K562 (cell line): ENCODE measurements around the gene PARD6B. TPM values are rescaled to one million over a fixed set of nuclear protein-coding genes. Genes with fewer than 3 reads are reported as not detected.

Source experiments
- ATAC-seq: fragments of 200-7000 bp; cut with Tn5 transposase; 3 replicates; pipeline ENCODE4 v1.9.1; 2020; ENCODE audit warnings: moderate library complexity
- BruUV-seq: library from RNA; stranded (reverse); fragments of 400-500 nt; replicated peaks from 2 replicates; lab custom pipeline; 2021; lab: Mats Ljungman, UMichigan
- CTCF ChIA-PET: fragments of 300-600 bp; formaldehyde crosslinking; extraction: SDS; loops from one replicate; lab custom pipeline; 2021; ENCODE audit warnings: low intra/inter-chr PET ratio; lab: Yijun Ruan, JAX
- POLR2A ChIA-PET: fragments of 300-600, 350-650 bp; sonication (Branson Sonifier 250); formaldehyde crosslinking; extraction: SDS; loops from one replicate; lab custom pipeline; 2021; ENCODE audit warnings: antibody characterized with exemption, inconsistent platforms; lab: Yijun Ruan, JAX
- DNase-seq, 4 experiments: peaks; one replicate each; pipeline versions ENCODE4 v3.0.0 to v3.0.0-alpha.2; 2011 to 2018; ENCODE audit warnings: low spot score in 3 of 4, mixed read lengths in 3 of 4; ENCODE audit errors: extremely low read depth in 1 of 4
- FAIRE-seq: peaks from 2 replicates; lab custom pipeline; 2011; peaks lifted over from hg19 to GRCh38; lab: Jason Lieb, UNC
- H2AFZ ChIP-seq: 2 replicates; pipeline ENCODE4 v1.6.0; 2011; ENCODE audit warnings: low read depth, low read length, control low read depth, inconsistent platforms
- H3K27ac ChIP-seq: fragments of 200-600 bp; 3 replicates; pipeline ENCODE4 v1.8.0; 2011; ENCODE audit warnings: low read depth, mild to moderate bottlenecking, control low read depth, inconsistent platforms, low read length, moderate library complexity, mixed read lengths; ENCODE audit errors: extremely low read depth
- H3K27me3 ChIP-seq, 2 experiments: fragments of 300-600 bp in 1 of 2; 2 replicates in 1 of 2; 3 replicates in 1 of 2; pipeline versions ENCODE4 v1.6.0 to v1.8.0; 2011; ENCODE audit warnings: inconsistent platforms in 2 of 2, low read length in 2 of 2, mild to moderate bottlenecking in 1 of 2, mixed read lengths in 1 of 2, moderate library complexity in 1 of 2; ENCODE audit not compliant: control insufficient read depth in 2 of 2, insufficient read depth in 2 of 2
- H3K36me3 ChIP-seq: fragments of 300-600 bp; 3 replicates; pipeline ENCODE4 v1.8.0; 2011; ENCODE audit warnings: mild to moderate bottlenecking, low read length, inconsistent platforms; ENCODE audit not compliant: control insufficient read depth, insufficient read depth
- H3K4me1 ChIP-seq, 2 experiments: fragments of 200-600 bp in 1 of 2; replicated peaks in 1 of 2; 2 replicates in 1 of 2; 3 replicates in 1 of 2; pipeline versions ENCODE4 v1.5.1 to v1.8.0; 2011; ENCODE audit warnings: inconsistent platforms in 2 of 2, low read length in 2 of 2, mild to moderate bottlenecking in 1 of 2, mixed read lengths in 1 of 2, moderate library complexity in 1 of 2; ENCODE audit not compliant: control insufficient read depth in 2 of 2, insufficient read depth in 2 of 2
- H3K4me2 ChIP-seq: 2 replicates; pipeline ENCODE4 v1.6.1; 2011; ENCODE audit warnings: low read length, control low read depth, inconsistent platforms, mixed read lengths; ENCODE audit not compliant: insufficient read depth
- H3K4me3 ChIP-seq: fragments of 200-600 bp; sonication (generic), shearing (Covaris generic); 2 replicates; pipeline ENCODE4 v1.5.1; 2016; ENCODE audit warnings: control low read depth, inconsistent platforms
- H3K79me2 ChIP-seq: fragments of 200-600 bp; 3 replicates; pipeline ENCODE4 v1.8.0; 2011; ENCODE audit warnings: low read length, inconsistent platforms; ENCODE audit not compliant: control insufficient read depth, insufficient read depth
- H3K9ac ChIP-seq, 2 experiments: 2 replicates each; pipeline versions ENCODE4 v1.6.0 to v1.6.1; 2011; ENCODE audit warnings: low read depth in 2 of 2, low read length in 2 of 2, control low read depth in 1 of 2, inconsistent platforms in 1 of 2, mild to moderate bottlenecking in 1 of 2, mixed read lengths in 1 of 2; ENCODE audit not compliant: insufficient read depth in 1 of 2
- H3K9me1 ChIP-seq: one replicate; pipeline ENCODE4 v1.6.0; 2011; ENCODE audit warnings: inconsistent platforms, mild to moderate bottlenecking, low read length, moderate library complexity; ENCODE audit not compliant: control insufficient read depth, insufficient read depth
- H3K9me3 ChIP-seq: replicated peaks from 2 replicates; pipeline ENCODE4 v1.5.1; 2011; ENCODE audit warnings: low read depth, low read length, inconsistent platforms; ENCODE audit not compliant: control insufficient read depth, insufficient read depth
- H4K20me1 ChIP-seq: replicated peaks from 2 replicates; pipeline ENCODE4 v1.6.1; 2011; ENCODE audit warnings: low read length, inconsistent platforms, mixed read lengths; ENCODE audit not compliant: control insufficient read depth, insufficient read depth
- BCLAF1 ChIP-seq, 2 experiments: fragments of 450-650 bp in 1 of 2; IDR thresholded peaks; 2 replicates each; pipeline ENCODE4 v1.6.1; 2011 to 2017; ENCODE audit warnings: low read depth in 2 of 2, antibody characterized with exemption in 1 of 2, borderline replicate concordance in 1 of 2, low read length in 1 of 2, mild to moderate bottlenecking in 1 of 2, mixed read lengths in 1 of 2; ENCODE audit not compliant: control insufficient read depth in 1 of 2
- CBX3 ChIP-seq, 2 experiments: IDR thresholded peaks; 1 replicate in 1 of 2; 2 replicates in 1 of 2; pipeline ENCODE4 v1.6.1; 2012; ENCODE audit warnings: inconsistent platforms in 2 of 2, low read length in 2 of 2, borderline replicate concordance in 1 of 2, control low read depth in 1 of 2
- CHD2 ChIP-seq: IDR thresholded peaks from 2 replicates; pipeline ENCODE4 v1.6.1; 2011; ENCODE audit warnings: low read depth, low read length
- HMBOX1 ChIP-seq: sonication (generic); IDR thresholded peaks from 2 replicates; pipeline ENCODE4 v1.6.1; 2016
- RBBP5 ChIP-seq: fragments of 200-600 bp; sonication (generic); IDR thresholded peaks from 2 replicates; pipeline ENCODE4 v1.6.1; 2012; ENCODE audit warnings: borderline replicate concordance, mild to moderate bottlenecking, low read length, control low read depth, inconsistent platforms; ENCODE audit not compliant: insufficient read depth, poor library complexity, severe bottlenecking
- RBM22 ChIP-seq: fragments of 200-400 bp; formaldehyde crosslinking; IDR thresholded peaks from 2 replicates; pipeline ENCODE4 v1.6.1; 2018; ENCODE audit warnings: low read length, low read depth; ENCODE audit not compliant: poor library complexity, severe bottlenecking
- SAP30 ChIP-seq: fragments of 200-600 bp; sonication (generic); IDR thresholded peaks from 2 replicates; pipeline ENCODE4 v1.6.1; 2012; ENCODE audit warnings: borderline replicate concordance, low read depth, mild to moderate bottlenecking, moderate library complexity, low read length, control low read depth, inconsistent platforms; ENCODE audit not compliant: insufficient read depth, poor library complexity, severe bottlenecking
- SIN3A ChIP-seq, 2 experiments: fragments of 150-350 bp in 1 of 2; IDR thresholded peaks; 2 replicates each; pipeline ENCODE4 v1.6.1; 2011 to 2016; ENCODE audit warnings: borderline replicate concordance in 2 of 2, low read depth in 2 of 2, low read length in 2 of 2, mild to moderate bottlenecking in 2 of 2, moderate library complexity in 2 of 2; ENCODE audit not compliant: control insufficient read depth in 1 of 2
- TAF1 ChIP-seq: IDR thresholded peaks from 2 replicates; pipeline ENCODE4 v1.6.1; 2011; ENCODE audit warnings: mild to moderate bottlenecking, low read length, moderate library complexity; ENCODE audit not compliant: insufficient read depth, control insufficient read depth, severe bottlenecking; ENCODE audit errors: extremely low read depth
- whole genome bisulfite sequencing: fragments of 100-300 bp; shearing (Covaris generic); methylation state at CpG from one replicate; pipeline ENCODE4 v1.1.6; 2016; ENCODE audit warnings: low coverage, mixed read lengths; ENCODE audit not compliant: insufficient coverage; ENCODE audit errors: missing lambda C conversion rate; 5-methylcytosine and 5-hydroxymethylcytosine counted together
- in situ Hi-C: fragments of 300-500 bp; cut with MboI; formaldehyde crosslinking; loops from 4 replicates; pipeline ENCODE4 v1.15.0; 2018; ENCODE audit warnings: inconsistent platforms, mixed read lengths
- intact Hi-C: fragments of 100-400 bp; cut with micrococcal nuclease; formaldehyde crosslinking; loops from 2 replicates; pipeline ENCODE4 v1.14.2; 2022
- polyA plus RNA-seq, 8 experiments: library from polyadenylated mRNA; depleted of rRNA in 4 of 8; stranded (reverse) in 5 of 8; unstranded in 3 of 8; fragments of >200 nt; fragmentation: Nextera tagmentation in 2 of 8; fragmentation: Illumina TruSeq in 1 of 8; extraction: Ambion mirVana in 2 of 8; extraction: Trizol in 1 of 8; gene quantifications; 2 replicates each; pipeline versions ENCODE4 v1.2.1 to v1.2.3, GENCODE V29; 2011 to 2014; ENCODE audit warnings: inconsistent platforms in 1 of 8, missing spikeins in 1 of 8
- total RNA-seq, 7 experiments: library from RNA; depleted of rRNA in 6 of 7; stranded (reverse); fragments of >200 nt in 6 of 7; fragmentation: Illumina TruSeq in 2 of 7; extraction: Trizol in 2 of 7; gene quantifications; 2 replicates each; pipeline versions ENCODE4 v1.2.1 to v1.2.3, GENCODE V29; 2011 to 2021; ENCODE audit warnings: low replicate concordance in 1 of 7

Gene PARD6B
- total and polyA plus RNA-seq, 9 of the 15 experiments (the other 6 are each of a cell fraction or from before 2014, with no cell fraction given), result 1.7 to 12.3 (median 5.5) TPM

- FAIRE-seq, result peak; percentile 26
- no TSS peak for BruUV-seq
- peaks cover 57% of the 10 kb centered on the region for H3K79me2 ChIP-seq
- peak in 1 of 2 experiments; percentile 67; a peak in 1 of 4 replicates for TF ChIP-seq SIN3A (IDR thresholded peaks at IDR 0.05; ENCODE audit: borderline replicate concordance in 2 of 2, control insufficient read depth in 1 of 2, low read depth in 2 of 2, low read length in 2 of 2)
- no peak for TF ChIP-seq CBX3 (IDR thresholded peaks at IDR 0.05; ENCODE audit: borderline replicate concordance in 1 of 2, low read length in 2 of 2)
- TF ChIP-seq BCLAF1 (IDR thresholded peaks at IDR 0.05; ENCODE audit: borderline replicate concordance in 1 of 2, control insufficient read depth in 1 of 2, low read depth in 2 of 2, low read length in 1 of 2), result peak in 1 of 2 experiments; percentile 21; a peak in 1 of 4 replicates
- 0 out of 2 replicates have a peak, but pooled peaks have one; percentile 32 for TF ChIP-seq HMBOX1
- TF ChIP-seq SAP30, result no peak
- peak; percentile 20 for TF ChIP-seq TAF1
- peak; percentile 62; the same call in 1 of the 2 replicates for TF ChIP-seq CHD2
- no peak for TF ChIP-seq RBM22
- peak; percentile 59 for TF ChIP-seq RBBP5
Observed at GRCh38 chr20:50731930-50732690, 730 bp downstream of the PARD6B start.

More at GRCh38 chr20:50731930-50732690, 730 bp downstream of the PARD6B start:
- Histone ChIP-seq H3K9ac (peak overlapping the region; percentile 79 to 94), H3K27me3 (no peaks in the 10 kb centered on the region), H2AFZ (peak overlapping the region; percentile 15), H3K4me1 (peaks cover 41 to 51% of the 10 kb centered on the region in 2 experiments), H3K36me3 (peaks cover 15% of the 10 kb centered on the region), H3K9me1 (no peaks in the 10 kb centered on the region), H3K4me3 (peak overlapping the region; percentile 89), H3K9me3 (no peaks in the 10 kb centered on the region), H3K4me2 (peak overlapping the region; percentile 94), H4K20me1 (no peaks in the 10 kb centered on the region), H3K27ac (peak overlapping the region; percentile 83)
- in situ Hi-C loops (loop anchor here (10.0 kb wide), 1 partner anchor 247 kb away; no protein-coding TSS in a partner anchor), intact Hi-C loops (loop anchor here (5.0 kb wide), 1 partner anchor 40 kb away; the partner anchor contains the start of gene RIPOR3)
- DNase-seq, result peak in 2 of 4 experiments; percentile 45
- 1% methylated on average over 20 of the region's 29 CpGs for WGBS
- ATAC-seq, result peak; percentile 13
- POLR2A ChIA-PET, result interaction anchor here (0.5 to 4.2 kb wide), 12 partner anchors 9 to 877 kb away, joined by 3 to 21 read pairs (median 3); no protein-coding TSS in a partner anchor
- CTCF ChIA-PET, result no interaction called here
